ENCODE data around the gene GPR153.
A peak's percentile ranks its signal among the peaks of the same experiment; 100 is the strongest.

GPR153 gene

DNA sequence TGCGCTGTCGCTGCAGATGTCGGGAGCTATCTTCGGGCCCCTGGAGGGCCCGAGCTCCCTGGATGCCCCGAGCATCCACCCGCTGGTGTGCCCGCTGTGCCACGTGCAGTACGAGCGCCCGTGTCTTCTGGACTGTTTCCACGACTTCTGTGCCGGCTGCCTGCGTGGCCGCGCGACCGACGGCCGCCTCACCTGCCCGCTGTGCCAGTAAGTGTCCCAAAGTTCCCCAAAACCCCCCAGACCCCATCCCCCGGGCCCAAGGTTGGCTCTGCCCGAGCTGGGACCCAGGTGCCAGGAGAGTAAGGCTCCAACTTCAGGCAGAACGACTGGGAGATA, 54.4 kb downstream of the GPR153 start:
- Histone ChIP-seq H3K9ac (ENCODE audit: low read length) (no peak overlapping the region), H3K4me3 (ENCODE audit: low read depth, low read length, poor library complexity, severe bottlenecking) (no peak overlapping the region), H3K79me2 (ENCODE audit: insufficient read depth, low read length) (no peaks in the 10 kb centered on the region), H3K36me3 (ENCODE audit: insufficient read depth, low read length) (no peaks in the 10 kb centered on the region), H4K20me1 (ENCODE audit: insufficient read depth, low read length) (no peaks in the 10 kb centered on the region), H3F3A (ENCODE audit: insufficient read depth, low read length) (no peaks in the 10 kb centered on the region), H3K27me3 (ENCODE audit: insufficient read depth, low read length) (peaks cover 6% of the 10 kb centered on the region; the same call in 1 of the 2 replicates), H3K27ac (ENCODE audit: low read depth, low read length, poor library complexity, severe bottlenecking) (no peak overlapping the region), H2AFZ (ENCODE audit: low read length) (no peak overlapping the region), H3K4me1 (ENCODE audit: insufficient read depth, low read length, severe bottlenecking) (peaks cover 15% of the 10 kb centered on the region), H3K9me3 (ENCODE audit: low read length) (no peaks in the 10 kb centered on the region), H3K4me2 (ENCODE audit: low read length) (no peak overlapping the region), H3K9me2 (ENCODE audit: low read depth, low read length) (no peaks in the 10 kb centered on the region)
- TF ChIP-seq EZH2 (IDR thresholded peaks at IDR 0.05; ENCODE audit: borderline replicate concordance, low read length): no peak
- TF ChIP-seq, protein P1, sequence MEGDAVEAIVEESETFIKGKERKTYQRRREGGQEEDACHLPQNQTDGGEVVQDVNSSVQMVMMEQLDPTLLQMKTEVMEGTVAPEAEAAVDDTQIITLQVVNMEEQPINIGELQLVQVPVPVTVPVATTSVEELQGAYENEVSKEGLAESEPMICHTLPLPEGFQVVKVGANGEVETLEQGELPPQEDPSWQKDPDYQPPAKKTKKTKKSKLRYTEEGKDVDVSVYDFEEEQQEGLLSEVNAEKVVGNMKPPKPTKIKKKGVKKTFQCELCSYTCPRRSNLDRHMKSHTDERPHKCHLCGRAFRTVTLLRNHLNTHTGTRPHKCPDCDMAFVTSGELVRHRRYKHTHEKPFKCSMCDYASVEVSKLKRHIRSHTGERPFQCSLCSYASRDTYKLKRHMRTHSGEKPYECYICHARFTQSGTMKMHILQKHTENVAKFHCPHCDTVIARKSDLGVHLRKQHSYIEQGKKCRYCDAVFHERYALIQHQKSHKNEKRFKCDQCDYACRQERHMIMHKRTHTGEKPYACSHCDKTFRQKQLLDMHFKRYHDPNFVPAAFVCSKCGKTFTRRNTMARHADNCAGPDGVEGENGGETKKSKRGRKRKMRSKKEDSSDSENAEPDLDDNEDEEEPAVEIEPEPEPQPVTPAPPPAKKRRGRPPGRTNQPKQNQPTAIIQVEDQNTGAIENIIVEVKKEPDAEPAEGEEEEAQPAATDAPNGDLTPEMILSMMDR (IDR thresholded peaks at IDR 0.05; ENCODE audit: low read length): no peak

- Histone ChIP-seq H3K9me2 (ENCODE audit: low read depth, low read length) (no peaks in the 10 kb centered on the region), H3K27ac (ENCODE audit: low read depth, low read length, poor library complexity, severe bottlenecking) (no peak within 1 kb of the TSS), H3K79me2 (ENCODE audit: insufficient read depth, low read length) (no peaks in the 10 kb centered on the region), H4K20me1 (ENCODE audit: insufficient read depth, low read length) (no peaks in the 10 kb centered on the region), H3K27me3 (ENCODE audit: insufficient read depth, low read length) (peaks cover 6% of the 10 kb centered on the region; the same call in 1 of the 2 replicates), H3F3A (ENCODE audit: insufficient read depth, low read length) (no peaks in the 10 kb centered on the region), H3K9ac (ENCODE audit: low read length) (no peak within 1 kb of the TSS), H3K9me3 (ENCODE audit: low read length) (no peaks in the 10 kb centered on the region), H3K4me3 (ENCODE audit: low read depth, low read length, poor library complexity, severe bottlenecking) (no peak within 1 kb of the TSS), H3K4me1 (ENCODE audit: insufficient read depth, low read length, severe bottlenecking) (peaks cover 15% of the 10 kb centered on the region), H3K4me2 (ENCODE audit: low read length) (peak within 1 kb of the TSS; percentile 15; the same call in 1 of the 2 replicates), H3K36me3 (ENCODE audit: insufficient read depth, low read length) (no peaks in the 10 kb centered on the region), H2AFZ (ENCODE audit: low read length) (no peak within 1 kb of the TSS)
- TF ChIP-seq EZH2 (IDR thresholded peaks at IDR 0.05; ENCODE audit: borderline replicate concordance, low read length): no peak
- TF ChIP-seq, protein P1 (IDR thresholded peaks at IDR 0.05; ENCODE audit: low read length): no peak
These were observed 54.9 kb downstream of the GPR153 start, which contains the start of gene RNF207 for GRCh38 chr1:6205849-6206519. RNF207 (plus strand) TSS chr1:6206119; CDS start chr1:6206536, 417 bp downstream.

DNA sequence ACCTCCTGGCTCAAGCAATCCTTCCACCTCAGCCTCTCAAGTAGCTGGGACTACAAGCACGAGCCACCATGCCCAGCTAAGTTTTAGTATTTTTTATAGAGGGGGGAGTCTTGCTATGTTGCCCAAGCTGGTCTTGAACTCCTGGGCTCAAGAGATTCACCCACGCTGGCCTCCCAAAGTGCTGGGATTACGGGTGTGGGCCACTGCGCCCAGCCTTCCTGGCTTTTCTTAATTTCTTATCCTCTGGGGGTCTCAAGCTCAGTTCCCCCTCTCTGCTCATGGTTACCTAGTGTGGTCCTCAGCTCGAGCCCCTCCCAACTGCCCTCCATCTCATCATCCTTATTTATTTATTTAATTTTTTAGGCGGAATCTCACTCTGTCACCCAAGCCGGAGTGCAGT, 58.6 kb downstream of the GPR153 start:
- TF ChIP-seq EZH2 (IDR thresholded peaks at IDR 0.05; ENCODE audit: borderline replicate concordance, low read length): no peak
- no peak overlapping the region for H3K4me3 ChIP-seq (ENCODE audit: low read depth, low read length, poor library complexity, severe bottlenecking)
- H3K36me3 ChIP-seq (ENCODE audit: insufficient read depth, low read length): peaks cover 10% of the 10 kb centered on the region
- no peaks in the 10 kb centered on the region for H4K20me1 ChIP-seq (ENCODE audit: insufficient read depth, low read length)
- no peak overlapping the region for H3K4me2 ChIP-seq (ENCODE audit: low read length)
- no peaks in the 10 kb centered on the region for H3F3A ChIP-seq (ENCODE audit: insufficient read depth, low read length)
- H3K79me2 ChIP-seq (ENCODE audit: insufficient read depth, low read length): peaks cover 27% of the 10 kb centered on the region
- H2AFZ ChIP-seq (ENCODE audit: low read length): no peak overlapping the region
- H3K4me1 ChIP-seq (ENCODE audit: insufficient read depth, low read length, severe bottlenecking): peaks cover 32% of the 10 kb centered on the region
- H3K9ac ChIP-seq (ENCODE audit: low read length): no peak overlapping the region
- no peak overlapping the region for H3K27ac ChIP-seq (ENCODE audit: low read depth, low read length, poor library complexity, severe bottlenecking)
- no peaks in the 10 kb centered on the region for H3K9me2 ChIP-seq (ENCODE audit: low read depth, low read length)
- H3K9me3 ChIP-seq (ENCODE audit: low read length): no peaks in the 10 kb centered on the region
- no peaks in the 10 kb centered on the region for H3K27me3 ChIP-seq (ENCODE audit: insufficient read depth, low read length)
